Activated naive CD4-positive, alpha-beta T cell treated with Interleukin-2 at 50 U/mL for 16 hours (primary cell): ENCODE measurements around the gene TBCB.
A peak's percentile ranks its signal among the peaks of the same experiment; 100 is the strongest.
"Not testable (repeated sequence)": the region's sequence is repeated elsewhere in the genome, so short reads cannot be mapped to it uniquely, and the experiment has no call there.

Source experiments
- DNase-seq: peaks from one replicate; pipeline ENCODE4 v3.0.0-alpha.2; 2020

Gene TBCB, protein sequence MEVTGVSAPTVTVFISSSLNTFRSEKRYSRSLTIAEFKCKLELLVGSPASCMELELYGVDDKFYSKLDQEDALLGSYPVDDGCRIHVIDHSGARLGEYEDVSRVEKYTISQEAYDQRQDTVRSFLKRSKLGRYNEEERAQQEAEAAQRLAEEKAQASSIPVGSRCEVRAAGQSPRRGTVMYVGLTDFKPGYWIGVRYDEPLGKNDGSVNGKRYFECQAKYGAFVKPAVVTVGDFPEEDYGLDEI

GRCh38 chr19:36115453-36116343 lies at the start of gene TBCB:
TBCB (plus strand) TSS chr19:36115468; CDS start chr19:36115561, 93 bp downstream.
- peak; percentile 89 for DNase-seq

DNA sequence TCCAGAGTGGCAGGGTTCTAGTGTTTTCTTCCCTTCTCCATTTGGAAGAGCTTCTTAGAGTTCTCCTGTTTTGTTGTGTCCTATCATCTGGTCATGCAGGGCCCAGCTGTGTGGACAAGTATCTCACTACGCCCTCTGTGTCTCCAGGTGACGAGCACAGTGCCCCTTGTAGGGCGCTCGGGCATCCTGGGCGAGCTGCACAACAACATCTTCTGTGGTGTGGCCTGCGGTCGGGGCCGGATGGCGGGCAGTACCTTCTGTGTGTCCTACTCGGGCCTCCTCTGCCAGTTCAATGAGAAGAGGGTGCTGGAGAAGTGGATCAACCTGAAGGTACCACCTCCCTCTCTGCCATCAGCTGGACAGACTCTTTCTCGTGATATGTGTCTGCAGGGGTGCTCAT lies 47.6 kb upstream of the TBCB start:
- no peak for DNase-seq

DNA sequence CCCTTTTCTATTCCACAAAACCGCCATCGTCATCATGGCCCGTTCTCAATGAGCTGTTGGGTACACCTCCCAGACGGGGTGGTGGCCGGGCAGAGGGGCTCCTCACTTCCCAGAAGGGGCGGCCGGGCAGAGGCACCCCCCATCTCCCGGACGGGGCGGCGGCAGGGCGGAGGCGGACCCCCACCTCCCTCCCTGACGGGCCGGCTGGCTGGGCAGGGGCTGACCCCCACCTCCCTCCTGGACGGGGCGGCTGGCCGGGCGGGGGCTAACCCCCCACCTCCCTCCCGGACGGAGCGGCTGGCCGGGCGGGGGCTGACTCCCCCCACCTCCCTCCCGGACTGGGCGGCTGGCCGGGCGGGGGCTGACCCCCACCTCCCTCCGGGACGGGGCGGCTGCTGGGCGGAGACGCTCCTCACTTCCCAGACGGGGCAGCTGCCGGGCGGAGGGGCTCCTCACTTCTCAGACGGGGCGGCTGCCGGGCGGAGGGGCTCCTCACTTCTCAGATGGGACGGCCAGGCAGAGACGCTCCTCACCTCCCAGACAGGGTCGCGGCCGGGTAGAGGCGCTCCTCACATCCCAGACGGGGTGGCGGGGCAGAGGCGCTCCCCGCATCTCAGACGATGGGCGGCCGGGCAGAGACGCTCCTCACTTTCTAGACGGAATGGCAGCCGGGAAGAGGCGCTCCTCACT lies 46.3 kb upstream of the TBCB start:
- DNase-seq, result not testable (repeated sequence)

DNA sequence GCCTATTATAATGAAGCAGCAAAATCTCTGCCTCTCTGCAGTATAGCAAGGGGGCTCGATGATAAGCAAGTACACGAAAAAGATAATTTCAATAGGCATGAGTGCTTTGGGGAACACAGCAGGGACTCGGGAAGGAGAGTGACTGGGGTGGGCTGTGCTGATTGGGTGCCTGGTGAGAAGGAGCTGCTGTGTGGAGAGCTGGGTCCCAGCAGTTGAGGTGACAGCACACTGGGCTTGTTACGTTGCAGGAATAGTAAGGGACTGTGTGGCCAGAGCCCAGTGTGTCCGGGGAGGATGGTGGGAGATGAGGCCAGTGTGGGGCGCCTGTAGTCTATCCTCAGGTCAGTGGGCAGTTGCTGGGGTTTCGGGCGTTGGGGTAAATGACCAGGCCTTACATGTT lies 43.2 kb upstream of the TBCB start:
- no peak for DNase-seq

- DNase-seq, result no peak
These were observed 42.0 kb upstream of the TBCB start for GRCh38 chr19:36073121-36073876.

- no peak for DNase-seq
These were observed 35.8 kb upstream of the TBCB start for GRCh38 chr19:36079389-36079945.

- DNase-seq, result no peak
These were observed 33.9 kb upstream of the TBCB start for GRCh38 chr19:36081385-36081784.

GRCh38 chr19:36081894-36082293 lies 33.4 kb upstream of the TBCB start:
- no peak for DNase-seq

DNA sequence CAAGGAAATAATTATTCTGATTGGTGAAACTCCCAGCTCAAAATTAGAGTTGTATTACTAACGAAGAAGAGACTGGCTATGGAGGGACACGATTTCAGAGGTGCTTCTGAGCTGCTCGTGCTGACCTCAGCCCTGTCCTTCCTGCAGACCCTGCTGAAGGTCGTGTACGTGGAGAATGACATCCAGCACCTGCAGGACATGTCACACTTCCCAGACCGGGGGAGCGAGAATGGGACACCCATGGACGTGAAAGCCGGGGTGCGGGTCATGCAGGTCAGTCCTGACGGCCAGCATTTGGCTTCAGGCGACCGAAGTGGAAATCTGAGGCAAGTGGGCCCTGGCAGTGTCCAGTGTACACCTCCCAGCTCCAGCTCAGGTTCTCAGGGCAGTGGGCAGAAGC lies 32.4 kb upstream of the TBCB start:
- no peak for DNase-seq

- DNase-seq, result no peak
These were observed 30.8 kb upstream of the TBCB start for GRCh38 chr19:36084231-36085009.

DNA sequence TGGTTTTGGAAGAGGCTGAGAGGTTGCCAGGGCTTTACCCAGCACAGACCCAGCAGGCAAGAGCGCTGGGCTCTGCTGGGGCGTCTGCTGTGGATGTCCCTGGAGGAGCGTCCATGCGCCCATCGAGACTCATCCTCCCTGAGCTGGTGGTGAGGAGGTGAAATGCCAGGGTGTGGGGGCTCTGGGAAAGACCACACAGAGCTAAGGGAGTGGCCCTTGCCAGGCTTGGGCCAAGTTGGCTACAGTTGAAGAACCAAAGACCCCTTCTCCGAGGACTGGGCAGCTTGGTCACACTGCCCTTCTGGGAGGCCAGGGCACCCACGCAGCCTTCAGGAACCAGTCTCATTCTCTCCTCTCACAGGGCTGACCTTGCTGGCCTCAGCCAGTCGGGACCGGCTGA lies 28.9 kb upstream of the TBCB start:
- no peak for DNase-seq

DNA sequence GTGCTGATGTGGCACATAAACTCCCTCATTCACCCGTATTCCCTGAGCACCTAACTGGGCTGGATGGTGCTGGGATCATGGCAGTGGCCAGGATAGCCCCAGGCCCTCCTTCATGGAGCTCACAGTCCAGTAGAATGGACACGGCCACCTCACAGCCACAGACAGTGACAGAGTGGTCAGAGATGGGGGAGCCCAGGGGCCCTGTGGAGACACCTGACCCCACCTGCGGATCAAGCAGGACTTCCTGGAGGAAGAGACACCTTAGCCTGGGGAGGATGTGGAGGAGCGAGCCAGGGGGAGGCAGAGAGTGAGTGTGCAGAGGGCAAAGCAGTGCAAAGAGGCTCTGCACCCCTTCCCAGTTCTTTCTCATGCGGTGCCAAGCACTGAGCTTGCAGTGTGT lies 25.4 kb upstream of the TBCB start:
- no peak for DNase-seq

- no peak for DNase-seq
These were observed 24.2 kb upstream of the TBCB start for GRCh38 chr19:36090910-36091695.

- no peak for DNase-seq
These were observed 22.7 kb upstream of the TBCB start for GRCh38 chr19:36092566-36092965.

- no peak for DNase-seq
These were observed 22.1 kb upstream of the TBCB start for GRCh38 chr19:36093146-36093662.

DNA sequence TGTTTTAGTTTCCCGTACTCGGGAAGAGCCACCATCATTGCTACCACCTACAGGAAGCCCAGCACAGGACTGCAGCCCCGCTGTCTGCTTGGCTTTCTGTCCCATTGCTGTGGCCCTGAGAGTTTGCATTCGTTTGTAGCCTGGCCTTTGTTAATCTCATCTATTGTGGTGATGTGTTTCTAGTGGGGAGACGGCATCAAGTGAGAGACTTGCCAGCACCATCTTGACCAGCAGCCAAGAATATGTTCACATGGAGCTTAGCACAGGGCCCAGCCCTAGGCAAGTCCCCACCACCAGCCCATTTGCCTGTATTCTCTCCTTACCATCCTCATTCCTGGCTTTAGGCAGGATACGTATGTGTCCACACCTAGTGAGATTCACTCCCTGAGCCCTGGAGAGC lies 21.6 kb upstream of the TBCB start:
- DNase-seq, result no peak

GRCh38 chr19:36097036-36097435 lies 18.2 kb upstream of the TBCB start:
- DNase-seq, result no peak

DNA sequence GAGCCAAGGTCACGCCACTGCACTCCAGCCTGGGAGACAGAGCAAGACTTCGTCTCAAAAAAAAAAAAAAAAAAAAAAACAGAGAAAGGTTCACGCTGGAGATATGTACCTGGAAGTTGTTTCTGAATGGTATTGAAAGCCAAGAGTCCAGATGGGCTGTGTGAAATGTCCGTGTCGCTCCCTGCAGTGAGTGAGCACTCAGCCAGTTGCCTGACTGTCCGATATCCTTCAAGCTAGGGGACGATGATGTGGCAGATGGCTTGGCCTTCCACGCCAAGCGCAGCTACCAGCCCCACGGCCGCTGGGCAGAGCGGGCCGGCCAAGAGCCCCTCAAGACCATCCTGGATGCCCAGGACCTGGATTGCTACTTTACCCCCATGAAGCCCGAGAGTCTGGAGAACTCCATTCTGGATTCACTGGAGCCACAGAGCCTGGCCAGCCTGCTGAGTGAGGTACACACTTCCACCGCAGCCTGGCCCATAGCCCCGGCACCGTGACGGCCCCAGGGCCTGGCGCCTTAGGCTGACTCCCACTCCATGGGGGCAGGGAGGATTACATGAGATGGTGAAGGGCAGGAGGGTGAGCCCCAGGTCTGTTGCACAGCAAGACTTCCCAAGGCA lies 16.0 kb upstream of the TBCB start:
- DNase-seq, result no peak

- DNase-seq, result no peak
These were observed 14.8 kb upstream of the TBCB start for GRCh38 chr19:36100476-36100875.
